NCI-H2196 treated with DMSO at 0.1 percent for 48 hours (cell line): ENCODE measurements around the gene SLCO2A1.

Experiments used
- DNase-seq: peaks from one replicate; lab custom pipeline; 2025; ENCODE audit not compliant: unreplicated experiment; lab: John Stamatoyannopoulos, UW

Gene SLCO2A1

GRCh38 chr3:133887803-133888703 is 141.7 kb downstream of the SLCO2A1 start:
- no peak for DNase-seq

GRCh38 chr3:133887074-133887802 is 142.5 kb downstream of the SLCO2A1 start:
- no peak for DNase-seq

DNA sequence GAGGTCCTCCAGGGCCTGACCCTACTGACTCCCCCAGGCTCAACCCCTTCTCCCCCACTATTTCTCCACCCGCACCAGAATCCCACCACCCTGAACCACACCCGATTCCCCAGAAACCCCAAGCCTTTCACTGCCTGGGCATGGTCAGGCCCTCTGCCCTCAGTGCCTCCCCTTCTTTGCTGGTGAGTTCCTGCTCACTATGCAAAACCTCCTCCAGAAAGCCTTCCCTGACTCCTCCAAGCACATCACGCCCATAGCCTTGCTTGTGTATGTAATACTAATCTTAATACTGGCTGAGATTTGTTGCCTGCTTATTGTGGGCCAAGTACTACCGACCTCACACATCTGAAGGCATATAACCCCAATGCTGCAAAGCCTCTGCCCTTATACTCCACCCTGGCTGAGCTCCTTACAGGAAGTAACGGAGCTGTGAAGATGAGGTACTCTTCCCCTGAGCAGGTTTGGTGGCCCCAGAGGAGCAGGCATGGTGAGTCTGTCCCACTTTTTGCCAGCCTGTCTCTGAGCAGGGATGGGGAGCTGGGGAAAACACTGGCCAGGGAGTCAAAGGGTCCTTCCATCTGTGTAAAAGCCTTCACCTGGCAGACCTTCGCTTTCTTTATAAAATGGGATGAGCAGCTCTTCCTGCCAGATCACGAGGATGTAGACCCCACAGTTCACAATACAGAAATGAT is 143.5 kb downstream of the SLCO2A1 start:
- DNase-seq = no peak

DNA sequence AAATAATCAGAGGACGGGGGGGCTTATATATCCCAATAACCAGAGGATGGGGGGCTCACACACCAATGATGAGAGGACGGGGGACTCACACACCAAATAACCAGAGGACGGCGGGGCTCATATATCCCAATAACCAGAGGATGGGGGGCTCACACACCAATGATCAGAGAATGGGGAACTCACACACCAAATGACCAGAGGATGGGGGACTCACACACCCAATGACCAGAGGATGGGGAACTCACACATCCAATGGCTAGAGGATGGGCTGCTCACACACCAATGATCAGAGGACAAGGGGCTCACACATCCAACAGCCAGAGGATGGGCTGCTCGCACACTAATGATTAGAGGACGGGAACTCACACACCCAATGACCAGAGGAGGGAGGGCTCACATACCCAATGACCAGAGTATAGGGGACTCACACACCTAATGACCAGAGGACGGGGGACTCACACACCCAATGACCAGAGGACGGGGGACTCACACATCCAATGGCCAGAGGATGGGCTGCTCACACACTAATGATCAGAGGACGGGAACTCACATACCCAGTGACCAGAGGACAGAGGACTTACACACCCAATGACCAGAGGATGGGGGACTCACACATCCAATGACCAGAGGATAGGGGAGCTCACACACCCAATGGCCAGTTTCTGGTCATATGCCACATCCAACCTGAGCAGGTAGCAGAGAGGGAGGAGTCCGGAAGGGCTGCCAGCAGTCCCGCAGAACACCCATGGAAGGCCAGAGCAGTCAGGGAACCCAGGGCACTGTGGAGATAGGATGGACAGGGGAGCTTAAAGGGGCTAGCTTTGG is 144.6 kb downstream of the SLCO2A1 start:
- no peak for DNase-seq

GRCh38 chr3:133884054-133884886 is 145.5 kb downstream of the SLCO2A1 start:
- no peak for DNase-seq

DNA sequence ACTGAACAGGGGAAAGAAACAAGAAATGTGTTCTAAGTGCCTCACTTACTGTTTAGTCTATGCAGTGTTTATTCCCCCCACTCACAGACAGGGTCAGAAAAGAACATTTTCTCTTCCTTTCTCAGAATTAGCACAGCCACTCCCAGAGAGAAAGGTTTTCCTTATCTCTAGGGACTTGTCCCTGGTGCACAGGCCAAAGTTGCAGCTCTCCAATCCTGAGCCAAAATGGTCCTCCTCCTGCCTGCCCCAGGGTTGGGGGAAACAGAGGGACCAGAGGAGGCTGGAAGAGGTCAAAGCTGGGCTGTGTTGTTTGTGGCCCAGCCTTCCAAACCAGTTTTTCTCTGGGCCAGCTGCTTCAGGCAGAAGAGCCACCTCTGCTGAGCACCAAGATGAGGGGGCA is 146.1 kb downstream of the SLCO2A1 start:
- DNase-seq = no peak

- DNase-seq = no peak
Measured at GRCh38 chr3:133882986-133883586, 146.6 kb downstream of the SLCO2A1 start.

- DNase-seq = no peak
Measured at GRCh38 chr3:133881939-133882825, 147.5 kb downstream of the SLCO2A1 start.

DNA sequence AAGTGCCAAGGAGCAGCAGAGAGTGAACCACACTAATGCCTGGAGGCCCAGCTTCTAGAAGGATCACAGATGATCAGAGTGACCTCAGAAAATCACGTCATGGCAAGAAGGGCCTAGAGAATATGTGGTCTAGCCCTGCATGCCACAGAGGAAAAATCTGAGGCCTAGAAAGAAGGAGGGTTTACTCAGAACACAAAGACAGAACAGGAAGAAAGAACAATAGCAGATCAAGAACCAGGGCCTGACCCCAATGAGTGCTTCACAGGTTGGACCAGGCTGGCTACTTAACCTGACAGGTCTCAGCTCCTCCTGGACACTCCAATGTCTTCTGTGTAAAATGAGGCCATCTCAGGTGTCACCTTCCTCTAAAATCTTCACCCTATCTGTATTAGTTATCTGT is 148.2 kb downstream of the SLCO2A1 start:
- no peak for DNase-seq

GRCh38 chr3:133880886-133881455 is 148.8 kb downstream of the SLCO2A1 start:
- no peak for DNase-seq

DNA sequence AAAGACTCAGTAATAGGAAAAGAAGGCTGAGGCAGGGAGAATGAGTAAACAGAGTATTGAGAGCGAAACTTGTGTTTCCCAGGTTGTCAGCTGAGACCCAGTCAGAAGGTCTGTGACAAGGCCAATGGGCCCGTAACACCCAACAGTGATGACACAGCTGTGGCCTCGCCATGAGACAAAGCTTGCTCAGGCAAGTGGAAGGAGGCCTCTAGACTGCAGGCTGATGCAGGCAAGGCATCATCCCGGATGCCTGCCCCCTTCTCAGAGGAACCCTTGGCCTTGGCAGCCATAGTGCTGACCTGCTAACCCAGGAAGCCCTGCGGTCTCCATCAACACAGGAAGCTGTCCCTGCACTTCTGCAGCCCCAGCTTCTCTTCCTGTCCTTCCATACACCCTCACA is 149.4 kb downstream of the SLCO2A1 start:
- DNase-seq = no peak

DNA sequence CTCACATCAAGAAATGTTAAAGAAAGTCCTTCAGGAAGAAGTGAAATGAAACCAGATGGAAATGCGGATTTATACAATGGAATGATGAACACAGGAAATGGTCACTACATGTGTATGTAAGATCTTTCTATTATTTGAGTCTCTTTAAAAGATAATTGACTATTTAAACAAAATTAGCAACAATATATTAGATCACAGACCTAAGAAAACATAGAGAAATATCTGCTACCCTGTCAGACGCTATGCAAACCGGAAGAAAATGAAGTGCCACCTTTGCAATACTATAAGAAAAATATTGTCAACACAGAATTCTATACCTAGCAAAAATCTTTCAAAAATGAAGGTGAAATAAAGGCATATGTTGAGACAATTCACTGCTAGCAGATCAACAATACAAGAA is 151.2 kb downstream of the SLCO2A1 start:
- no peak for DNase-seq
